GM21825 (cell line): Measurements from ENCODE around the gene CDC27.
"Not testable (repeated sequence)": the region's sequence is repeated elsewhere in the genome, so short reads cannot be mapped to it uniquely, and the experiment has no call there.

Source experiments
- ATAC-seq: cut with Tn5 transposase; IDR thresholded peaks from one replicate; pipeline ENCODE4 v1.9.1; 2021; ENCODE audit warnings: mild to moderate bottlenecking, moderate library complexity; ENCODE audit not compliant: unreplicated experiment

CDC27 gene

GRCh38 chr17:47135235-47135634, 53.9 kb downstream of the CDC27 start:
- no peak for ATAC-seq

- ATAC-seq: not testable (repeated sequence)
Observed at GRCh38 chr17:47134354-47134753, 54.7 kb downstream of the CDC27 start.

GRCh38 chr17:47131761-47132160, 57.3 kb downstream of the CDC27 start:
- ATAC-seq: no peak

- not testable (repeated sequence) for ATAC-seq
Observed at GRCh38 chr17:47126835-47127234, 62.3 kb downstream of the CDC27 start.

GRCh38 chr17:47123262-47123661, 65.8 kb downstream of the CDC27 start:
- not testable (repeated sequence) for ATAC-seq

GRCh38 chr17:47120521-47121095, 68.5 kb downstream of the CDC27 start:
- ATAC-seq: no peak

GRCh38 chr17:47119746-47120520, 69.2 kb downstream of the CDC27 start:
- ATAC-seq: no peak

GRCh38 chr17:47117386-47117785, 71.7 kb downstream of the CDC27 start:
- ATAC-seq: no peak

GRCh38 chr17:47106130-47106529, 83.0 kb downstream of the CDC27 start:
- ATAC-seq: no peak

GRCh38 chr17:47105246-47105645, 83.8 kb downstream of the CDC27 start:
- ATAC-seq: not testable (repeated sequence)

GRCh38 chr17:47102914-47103313, 86.2 kb downstream of the CDC27 start:
- no peak for ATAC-seq

GRCh38 chr17:47099987-47100711, 88.9 kb downstream of the CDC27 start:
- peak; percentile 92 for ATAC-seq

GRCh38 chr17:47099451-47099986, 89.6 kb downstream of the CDC27 start:
- no peak for ATAC-seq

- ATAC-seq: no peak
Observed at GRCh38 chr17:47096343-47096742, 92.8 kb downstream of the CDC27 start.

GRCh38 chr17:47095268-47095667, 93.8 kb downstream of the CDC27 start:
- ATAC-seq: no peak

- ATAC-seq: no peak
Observed at GRCh38 chr17:47087093-47087492, 102.0 kb downstream of the CDC27 start.

GRCh38 chr17:47085736-47086135, 103.4 kb downstream of the CDC27 start:
- ATAC-seq: no peak

GRCh38 chr17:47078801-47079200, 110.3 kb downstream of the CDC27 start:
- ATAC-seq: no peak

- ATAC-seq: no peak
Observed at GRCh38 chr17:47077576-47077975, 111.5 kb downstream of the CDC27 start.

- no peak for ATAC-seq
Observed at GRCh38 chr17:47076171-47076570, 112.9 kb downstream of the CDC27 start.

- ATAC-seq: not testable (repeated sequence)
Observed at GRCh38 chr17:47074361-47074760, 114.7 kb downstream of the CDC27 start.

GRCh38 chr17:47073629-47074028, 115.5 kb downstream of the CDC27 start:
- ATAC-seq: not testable (repeated sequence)
